Measurements from ENCODE around the gene FREY1.

The FREY1 gene

GRCh38 chr11:45860764-45861510 is 46.1 kb downstream of the FREY1 start:
- DNase-seq, result no peak

GRCh38 chr11:45860348-45860747 is 46.7 kb downstream of the FREY1 start:
- no peak for DNase-seq

- DNase-seq, result peak; percentile 72
Measured at GRCh38 chr11:45859661-45860140, 47.4 kb downstream of the FREY1 start.

- no peak for DNase-seq
Measured at GRCh38 chr11:45858751-45859398, 48.2 kb downstream of the FREY1 start.

GRCh38 chr11:45857961-45858474 is 49.1 kb downstream of the FREY1 start:
- DNase-seq, result no peak
